ENCODE data around the gene SLC22A1.

Gene SLC22A1

GRCh38 chr6:160173806-160174527, 52.4 kb downstream of the SLC22A1 start:
- H3K27ac ChIP-seq, result no peak overlapping the region
- TF ChIP-seq CTCF (IDR thresholded peaks at IDR 0.05), result no peak
- H3K27me3 ChIP-seq, result peaks cover 8% of the 10 kb centered on the region
- no peak overlapping the region for H3K4me3 ChIP-seq (ENCODE audit: low read depth in 1 of 2, low read length in 1 of 2)
- H3K36me3 ChIP-seq, result no peaks in the 10 kb centered on the region
- H3K9me3 ChIP-seq, result no peaks in the 10 kb centered on the region
- no peaks in the 10 kb centered on the region for H3K4me1 ChIP-seq (ENCODE audit: control insufficient read depth in 1 of 2, insufficient read depth in 1 of 2, low read depth in 1 of 2, low read length in 1 of 2)

- H3K4me1 ChIP-seq (ENCODE audit: control insufficient read depth in 1 of 2, insufficient read depth in 1 of 2, low read depth in 1 of 2, low read length in 1 of 2), result no peaks in the 10 kb centered on the region
- no peaks in the 10 kb centered on the region for H3K9me3 ChIP-seq
- no peak overlapping the region for H3K4me3 ChIP-seq (ENCODE audit: low read depth in 1 of 2, low read length in 1 of 2)
- peaks cover 8% of the 10 kb centered on the region for H3K27me3 ChIP-seq
- H3K36me3 ChIP-seq, result no peaks in the 10 kb centered on the region
- TF ChIP-seq CTCF (IDR thresholded peaks at IDR 0.05), result no peak
- no peak overlapping the region for H3K27ac ChIP-seq
Observed at GRCh38 chr6:160174681-160175080, 53.1 kb downstream of the SLC22A1 start.

- Histone ChIP-seq H3K4me3 (ENCODE audit: low read depth in 1 of 2, low read length in 1 of 2) (no peak overlapping the region), H3K27ac (no peak overlapping the region), H3K9me3 (no peaks in the 10 kb centered on the region), H3K36me3 (no peaks in the 10 kb centered on the region), H3K4me1 (ENCODE audit: control insufficient read depth in 1 of 2, insufficient read depth in 1 of 2, low read depth in 1 of 2, low read length in 1 of 2) (no peaks in the 10 kb centered on the region), H3K27me3 (peaks cover 4% of the 10 kb centered on the region)
- no peak for TF ChIP-seq CTCF (IDR thresholded peaks at IDR 0.05)
Observed at GRCh38 chr6:160177220-160177619, 55.6 kb downstream of the SLC22A1 start.

GRCh38 chr6:160178271-160178670, 56.7 kb downstream of the SLC22A1 start:
- Histone ChIP-seq H3K4me1 (ENCODE audit: control insufficient read depth in 1 of 2, insufficient read depth in 1 of 2, low read depth in 1 of 2, low read length in 1 of 2) (no peaks in the 10 kb centered on the region), H3K27ac (no peak overlapping the region), H3K9me3 (no peaks in the 10 kb centered on the region), H3K4me3 (ENCODE audit: low read depth in 1 of 2, low read length in 1 of 2) (no peak overlapping the region), H3K36me3 (no peaks in the 10 kb centered on the region), H3K27me3 (peaks cover 4% of the 10 kb centered on the region)
- TF ChIP-seq CTCF (IDR thresholded peaks at IDR 0.05), result no peak

- TF ChIP-seq CTCF (IDR thresholded peaks at IDR 0.05), result no peak
Observed at GRCh38 chr6:160180706-160181105, 59.1 kb downstream of the SLC22A1 start.

More at GRCh38 chr6:160180706-160181105, 59.1 kb downstream of the SLC22A1 start:
- no peaks in the 10 kb centered on the region for H3K9me3 ChIP-seq
- no peak overlapping the region for H3K4me3 ChIP-seq (ENCODE audit: low read depth in 1 of 2, low read length in 1 of 2)
- H3K27me3 ChIP-seq, result no peaks in the 10 kb centered on the region
- no peak overlapping the region for H3K27ac ChIP-seq
- no peaks in the 10 kb centered on the region for H3K36me3 ChIP-seq
- H3K4me1 ChIP-seq (ENCODE audit: control insufficient read depth in 1 of 2, insufficient read depth in 1 of 2, low read depth in 1 of 2, low read length in 1 of 2), result no peaks in the 10 kb centered on the region

Data from neutrophil (primary cell).